H1 (cell line): ENCODE measurements around the gene ZFHX2.

Source experiments
- CTCF ChIP-seq, 3 experiments: IDR thresholded peaks; 1 replicate in 2 of 3; 2 replicates in 1 of 3; pipeline versions ENCODE4 v1.5.1 to v1.6.1; 2011; ENCODE audit warnings: low read length in 3 of 3, mild to moderate bottlenecking in 3 of 3, inconsistent platforms in 2 of 3, low read depth in 1 of 3, moderate library complexity in 1 of 3; ENCODE audit not compliant: insufficient read depth in 1 of 3; ENCODE audit errors: control extremely low read depth in 1 of 3
- JUN ChIP-seq: IDR thresholded peaks from 2 replicates; pipeline ENCODE4 v1.6.1; 2011; ENCODE audit warnings: low read depth, mild to moderate bottlenecking, improper control_type of control experiment, low read length
- POLR2A ChIP-seq, 2 experiments: IDR thresholded peaks; 1 replicate in 1 of 2; 2 replicates in 1 of 2; pipeline ENCODE4 v1.6.1; 2011; ENCODE audit warnings: low read depth in 2 of 2, low read length in 2 of 2, mild to moderate bottlenecking in 2 of 2; ENCODE audit errors: control extremely low read depth in 1 of 2
- POU5F1 ChIP-seq: IDR thresholded peaks from 2 replicates; pipeline ENCODE4 v1.6.1; 2011; ENCODE audit warnings: low read depth, mild to moderate bottlenecking, low read length, moderate library complexity
- RAD21 ChIP-seq, 2 experiments: IDR thresholded peaks in 1 of 2; conservative IDR thresholded peaks in 1 of 2; 2 replicates each; pipeline ENCODE4 v1.6.1; 2011; ENCODE audit warnings: low read depth in 2 of 2, low read length in 2 of 2, improper control_type of control experiment in 1 of 2, inconsistent platforms in 1 of 2, mild to moderate bottlenecking in 1 of 2, moderate library complexity in 1 of 2
- SIRT6 ChIP-seq: IDR thresholded peaks from one replicate; pipeline ENCODE4 v1.7.1; 2012; ENCODE audit warnings: low read length, inconsistent platforms
- USF2 ChIP-seq: IDR thresholded peaks from 2 replicates; pipeline ENCODE4 v1.6.1; 2011; ENCODE audit warnings: low read length, improper control_type of control experiment

- TF ChIP-seq SIRT6 = no peak
- TF ChIP-seq CTCF (IDR thresholded peaks at IDR 0.05; ENCODE audit: control extremely low read depth in 1 of 3, insufficient read depth in 1 of 3, low read depth in 1 of 3, low read length in 3 of 3) = no peak
- TF ChIP-seq POLR2A (IDR thresholded peaks at IDR 0.05; ENCODE audit: control extremely low read depth in 1 of 2, low read depth in 2 of 2, low read length in 2 of 2) = no peak
- no peak for TF ChIP-seq JUN
- TF ChIP-seq RAD21 (IDR thresholded peaks at IDR 0.05 in 1 of 2, conservative IDR thresholded peaks at IDR 0.05 in 1 of 2; ENCODE audit: low read depth in 2 of 2, low read length in 2 of 2) = no peak
- no peak for TF ChIP-seq USF2
- no peak for TF ChIP-seq POU5F1
Measured at GRCh38 chr14:23558346-23559009, 6.9 kb upstream of the ZFHX2 start.
